Colonic mucosa (tissue), 4 donors: Measurements from ENCODE around the gene PODN. TPM values are rescaled to one million over a fixed set of nuclear protein-coding genes. Genes with fewer than 3 reads are reported as not detected.

ENCODE experiments used
- DNase-seq: peaks from one replicate; pipeline ENCODE4 v3.0.0-alpha.2; 2020
- H3K27ac ChIP-seq: fragments of 200-600 bp; one replicate; pipeline ENCODE4 v1.8.0; 2021
- H3K27me3 ChIP-seq: fragments of 200-600 bp; one replicate; pipeline ENCODE4 v1.8.0; 2021
- H3K36me3 ChIP-seq: fragments of 200-600 bp; one replicate; pipeline ENCODE4 v1.8.0; 2021
- H3K4me1 ChIP-seq: fragments of 200-600 bp; one replicate; pipeline ENCODE4 v1.8.0; 2021; ENCODE audit warnings: mild to moderate bottlenecking
- H3K4me3 ChIP-seq: fragments of 200-600 bp; one replicate; pipeline ENCODE4 v1.8.0; 2021
- H3K9ac ChIP-seq, 2 donors: one replicate each; pipeline ENCODE4 v1.7.0; 2013; ENCODE audit warnings: control low read depth in 2 of 2, low read depth in 2 of 2, low read length in 2 of 2
- H3K9me3 ChIP-seq: fragments of 200-600 bp; one replicate; pipeline ENCODE4 v1.8.0; 2021
- intact Hi-C: fragments of 100-400 bp; cut with DNase I; formaldehyde crosslinking; loops from one replicate; pipeline ENCODE4 v1.14.1; 2022
- total RNA-seq, 2 donors: library from RNA; stranded (reverse); fragmentation: NEBNext Ultra II Directional in 1 of 2; extraction: Animal tissue kit (Norgen Biotek cat#: 25700) in 1 of 2; gene quantifications; one replicate each; pipeline ENCODE4 v1.2.1, GENCODE V29; 2021
- TF ChIP-seq, protein P1 (sequence below): fragments of 200-600 bp; IDR thresholded peaks from one replicate; pipeline ENCODE4 v1.8.0; 2022; ENCODE audit warnings: antibody characterized with exemption, mild to moderate bottlenecking
- donor health status: healthy.
- donor health status: DM: no; HTN: no; CAD: no.
- donor health status: DM: no; HTN: no; CAD: no.

PODN gene
- total RNA-seq, 2 donors from 2014 or later, result 3.2 to 9.1 TPM

DNA sequence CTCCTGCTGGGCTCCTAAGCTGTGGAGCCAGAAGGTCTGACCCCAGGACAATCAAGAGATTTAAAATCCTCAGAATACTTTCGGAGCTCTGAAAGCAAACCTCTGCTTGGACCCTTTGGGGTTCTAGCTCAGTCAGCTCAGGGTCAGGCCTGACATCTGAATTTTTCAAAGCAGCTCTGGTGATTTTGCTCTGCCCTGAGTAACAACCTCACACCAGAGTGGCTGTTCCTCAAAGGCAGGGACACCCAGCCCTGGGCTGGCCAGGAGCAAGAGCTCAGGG lies 68.5 kb downstream of the PODN start:
- H3K27ac ChIP-seq, result no peak overlapping the region
- intact Hi-C loops, result no loop called here

DNA sequence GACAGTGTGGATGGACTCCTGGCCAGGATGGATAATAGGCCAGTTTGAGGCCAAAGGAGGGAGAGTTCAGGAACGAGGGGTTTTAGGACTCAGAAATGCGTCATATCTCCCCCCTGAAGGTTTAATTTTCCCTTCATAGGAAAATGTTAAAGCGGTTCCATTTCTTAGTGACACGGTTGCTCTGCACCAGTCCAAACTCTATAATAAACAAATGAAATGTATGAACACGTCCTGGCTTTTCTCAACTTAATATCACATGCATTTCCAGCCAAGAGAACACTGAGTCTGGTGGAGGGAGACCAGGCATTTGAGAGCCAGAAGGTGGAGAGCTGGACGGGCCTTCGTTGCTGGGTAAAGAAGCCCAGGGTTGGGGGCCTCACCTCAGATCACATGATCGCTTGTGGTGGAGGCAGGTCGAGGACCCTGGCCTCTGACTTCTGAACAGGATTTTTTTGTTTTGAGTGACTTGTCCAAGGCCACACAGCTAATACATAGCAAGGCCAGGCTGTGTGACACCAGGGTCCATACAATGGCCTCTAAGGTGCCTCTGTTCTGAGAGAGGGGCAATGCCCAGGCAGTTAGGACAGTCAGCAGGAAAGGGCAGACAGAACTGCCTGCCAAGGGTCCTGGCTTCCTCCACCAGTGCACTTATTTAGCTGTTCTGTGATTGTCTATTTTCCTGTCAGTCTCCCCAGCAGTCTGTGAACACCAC lies 69.0 kb downstream of the PODN start:
- Histone ChIP-seq H3K4me3 (no peak overlapping the region), H3K4me1 (no peaks in the 10 kb centered on the region), H3K27me3 (no peaks in the 10 kb centered on the region), H3K27ac (no peak overlapping the region), H3K9me3 (no peaks in the 10 kb centered on the region), H3K9ac (no peak overlapping the region), H3K36me3 (no peaks in the 10 kb centered on the region)
- DNase-seq, result no peak
- TF ChIP-seq, protein P1, sequence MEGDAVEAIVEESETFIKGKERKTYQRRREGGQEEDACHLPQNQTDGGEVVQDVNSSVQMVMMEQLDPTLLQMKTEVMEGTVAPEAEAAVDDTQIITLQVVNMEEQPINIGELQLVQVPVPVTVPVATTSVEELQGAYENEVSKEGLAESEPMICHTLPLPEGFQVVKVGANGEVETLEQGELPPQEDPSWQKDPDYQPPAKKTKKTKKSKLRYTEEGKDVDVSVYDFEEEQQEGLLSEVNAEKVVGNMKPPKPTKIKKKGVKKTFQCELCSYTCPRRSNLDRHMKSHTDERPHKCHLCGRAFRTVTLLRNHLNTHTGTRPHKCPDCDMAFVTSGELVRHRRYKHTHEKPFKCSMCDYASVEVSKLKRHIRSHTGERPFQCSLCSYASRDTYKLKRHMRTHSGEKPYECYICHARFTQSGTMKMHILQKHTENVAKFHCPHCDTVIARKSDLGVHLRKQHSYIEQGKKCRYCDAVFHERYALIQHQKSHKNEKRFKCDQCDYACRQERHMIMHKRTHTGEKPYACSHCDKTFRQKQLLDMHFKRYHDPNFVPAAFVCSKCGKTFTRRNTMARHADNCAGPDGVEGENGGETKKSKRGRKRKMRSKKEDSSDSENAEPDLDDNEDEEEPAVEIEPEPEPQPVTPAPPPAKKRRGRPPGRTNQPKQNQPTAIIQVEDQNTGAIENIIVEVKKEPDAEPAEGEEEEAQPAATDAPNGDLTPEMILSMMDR, result no peak
- intact Hi-C loops, result no loop called here

More for the DNA sequence above, 68.5 kb downstream of the PODN start:
- TF ChIP-seq, protein P1, result no peak
- Histone ChIP-seq H3K4me3 (no peak overlapping the region), H3K9me3 (no peaks in the 10 kb centered on the region), H3K4me1 (no peaks in the 10 kb centered on the region), H3K9ac (no peak overlapping the region), H3K36me3 (no peaks in the 10 kb centered on the region), H3K27me3 (no peaks in the 10 kb centered on the region)
- no peak for DNase-seq

DNA sequence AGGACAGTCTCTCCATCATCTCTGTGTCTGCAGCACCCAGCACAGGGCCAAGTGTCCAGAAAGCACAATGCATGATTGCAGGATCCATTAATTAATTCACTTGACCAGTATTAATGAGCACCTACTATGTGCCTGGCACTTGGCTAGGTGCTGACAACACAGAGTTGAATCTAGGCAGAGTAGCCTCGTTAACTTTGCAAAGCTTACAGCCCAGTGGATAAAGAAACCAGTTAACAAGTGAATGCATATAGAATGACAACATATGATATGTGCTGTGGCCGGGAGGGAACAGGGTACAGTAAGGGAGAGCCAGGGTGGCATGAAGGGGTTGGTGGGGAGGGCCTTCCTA lies 69.6 kb downstream of the PODN start:
- TF ChIP-seq, protein P1, result no peak
- no peak overlapping the region for H3K9ac ChIP-seq
- H3K9me3 ChIP-seq, result no peaks in the 10 kb centered on the region
- no peaks in the 10 kb centered on the region for H3K4me1 ChIP-seq
- H3K27me3 ChIP-seq, result no peaks in the 10 kb centered on the region
- H3K27ac ChIP-seq, result no peak overlapping the region
- intact Hi-C loops, result no loop called here
- no peak overlapping the region for H3K4me3 ChIP-seq
- DNase-seq, result no peak
- no peaks in the 10 kb centered on the region for H3K36me3 ChIP-seq

DNA sequence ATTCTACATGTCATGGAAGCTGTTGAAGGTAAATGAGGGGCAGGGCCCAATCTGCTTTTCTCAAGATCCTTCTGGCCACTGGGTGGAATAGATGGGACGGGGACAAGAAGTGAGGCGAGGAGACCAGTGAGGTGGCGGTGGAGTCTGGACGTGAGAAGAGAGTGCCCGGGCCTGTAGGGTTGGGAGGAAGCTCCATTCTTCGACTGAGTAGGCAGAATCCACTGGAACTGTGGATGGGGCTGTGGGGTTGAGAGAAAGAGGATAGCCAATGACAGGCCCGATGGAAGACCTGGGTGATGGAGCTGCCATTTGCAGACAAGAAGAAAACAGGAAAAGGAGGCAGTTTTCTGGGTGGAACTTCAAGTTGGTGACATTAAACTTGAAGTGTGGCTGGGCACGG lies 70.2 kb downstream of the PODN start:
- no peak overlapping the region for H3K27ac ChIP-seq
- intact Hi-C loops, result no loop called here
- H3K4me3 ChIP-seq, result no peak overlapping the region
- TF ChIP-seq, protein P1, result no peak
- no peaks in the 10 kb centered on the region for H3K9me3 ChIP-seq
- H3K4me1 ChIP-seq, result no peaks in the 10 kb centered on the region
- H3K9ac ChIP-seq, result no peak overlapping the region
- no peak for DNase-seq
- H3K36me3 ChIP-seq, result no peaks in the 10 kb centered on the region
- no peaks in the 10 kb centered on the region for H3K27me3 ChIP-seq

DNA sequence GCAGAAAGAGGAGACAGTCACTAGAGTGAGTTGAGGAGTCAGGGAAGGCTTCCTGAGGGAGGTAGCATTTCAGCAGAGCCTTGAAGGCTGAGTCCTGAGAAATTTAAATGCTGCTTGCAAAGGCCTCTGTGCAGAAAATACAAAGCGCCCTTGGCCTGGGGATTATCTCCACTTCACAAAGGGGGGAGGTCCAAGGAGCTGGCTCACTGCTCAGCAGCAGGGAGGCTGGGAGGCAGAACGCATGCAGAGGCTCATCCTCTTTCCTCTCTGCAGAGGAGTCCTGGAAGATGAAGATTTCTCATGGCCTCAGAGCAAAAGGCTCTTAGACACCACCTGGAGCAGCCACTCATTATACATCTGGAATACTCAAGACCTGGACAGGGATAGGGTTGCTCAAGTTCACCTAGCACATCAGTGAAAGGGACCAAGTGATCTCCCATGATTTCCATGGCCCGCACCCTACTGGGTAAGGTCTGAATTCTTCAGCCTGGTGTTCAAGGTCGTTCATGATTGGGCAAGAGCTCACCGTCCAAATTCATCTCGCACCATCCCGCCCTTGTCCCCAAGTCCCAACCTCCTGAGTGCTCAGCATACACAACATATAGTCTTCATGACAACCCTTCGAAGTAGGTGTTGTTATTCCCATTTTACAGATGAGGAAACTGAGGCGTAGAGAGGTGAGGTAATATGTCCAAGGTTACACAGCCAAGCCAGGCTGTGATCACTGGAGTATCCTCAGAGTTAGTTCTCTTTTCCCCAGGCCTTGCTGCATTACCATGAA lies 71.4 kb downstream of the PODN start:
- no peak for DNase-seq
- H3K9me3 ChIP-seq, result no peaks in the 10 kb centered on the region
- H3K27ac ChIP-seq, result no peak overlapping the region
- intact Hi-C loops, result no loop called here
- H3K27me3 ChIP-seq, result no peaks in the 10 kb centered on the region
- no peak overlapping the region for H3K4me3 ChIP-seq
- no peaks in the 10 kb centered on the region for H3K4me1 ChIP-seq
- no peaks in the 10 kb centered on the region for H3K36me3 ChIP-seq
- H3K9ac ChIP-seq, result no peak overlapping the region
- TF ChIP-seq, protein P1, result no peak
